PC-3 (cell line): ENCODE results near the gene UNC5B. TPM values are rescaled to one million over a fixed set of nuclear protein-coding genes. Genes with fewer than 3 reads are reported as not detected.

Source experiments
- ATAC-seq: fragments of 200-7000 bp; cut with Tn5 transposase; 2 replicates; pipeline ENCODE4 v1.9.1; 2020; ENCODE audit warnings: mild to moderate bottlenecking, moderate library complexity
- BruUV-seq: library from RNA; stranded (reverse); fragments of 400-500 nt; replicated peaks from 2 replicates; lab custom pipeline; 2021; lab: Mats Ljungman, UMichigan
- CTCF ChIA-PET: fragments of 300-600 bp; sonication (Branson Sonifier 250); formaldehyde crosslinking; loops from one replicate; lab custom pipeline; 2022; ENCODE audit warnings: antibody characterized with exemption; lab: Charles Lee
- POLR2A ChIA-PET: fragments of 300-600 bp; sonication (Branson Sonifier 250); formaldehyde crosslinking; loops from one replicate; lab custom pipeline; 2022; ENCODE audit warnings: antibody characterized with exemption; ENCODE audit not compliant: unreplicated experiment; lab: Charles Lee
- DNase-seq: peaks from one replicate; pipeline ENCODE4 v3.0.0-alpha.2; 2015
- H2AFZ ChIP-seq: fragments of 300-600 bp; sonication (generic); 2 replicates; pipeline ENCODE4 v1.6.0; 2016; ENCODE audit warnings: antibody characterized with exemption, low read length
- H3F3A ChIP-seq: fragments of 300-600 bp; sonication (generic); one replicate; pipeline ENCODE4 v1.6.0; 2017; ENCODE audit warnings: antibody characterized with exemption, low read length, control low read depth, mild to moderate bottlenecking; ENCODE audit not compliant: unreplicated experiment
- H3K27ac ChIP-seq: fragments of 300-600 bp; sonication (generic); 2 replicates; pipeline ENCODE4 v1.5.1; 2016; ENCODE audit warnings: mild to moderate bottlenecking, low read length
- H3K27me3 ChIP-seq: fragments of 300-600 bp; sonication (generic); 2 replicates; pipeline ENCODE4 v1.6.1; 2016; ENCODE audit warnings: low read length, mixed read lengths
- H3K36me3 ChIP-seq: fragments of 300-600 bp; sonication (generic); 2 replicates; pipeline ENCODE4 v1.6.1; 2016; ENCODE audit warnings: low read depth, mixed run types, low read length, mixed read lengths
- H3K4me1 ChIP-seq: fragments of 300-600 bp; sonication (generic); 2 replicates; pipeline ENCODE4 v1.5.1; 2016; ENCODE audit warnings: low read length; ENCODE audit not compliant: insufficient read depth
- H3K4me2 ChIP-seq: fragments of 300-600 bp; sonication (generic); 2 replicates; pipeline ENCODE4 v1.6.0; 2016; ENCODE audit warnings: low read length
- H3K4me3 ChIP-seq: fragments of 300-600 bp; sonication (generic); 2 replicates; pipeline ENCODE4 v1.5.1; 2016; ENCODE audit warnings: mild to moderate bottlenecking, low read length, mixed read lengths
- H3K79me2 ChIP-seq: fragments of 300-600 bp; sonication (generic); 2 replicates; pipeline ENCODE4 v1.6.1; 2017; ENCODE audit warnings: low read length, mixed read lengths
- H3K9ac ChIP-seq: fragments of 300-600 bp; sonication (generic); 2 replicates; pipeline ENCODE4 v1.6.0; 2016; ENCODE audit warnings: mild to moderate bottlenecking, low read length
- H3K9me2 ChIP-seq: fragments of 300-600 bp; sonication (generic); replicated peaks from 2 replicates; pipeline ENCODE4 v1.6.1; 2016; ENCODE audit warnings: mixed run types, low read length, mixed read lengths
- H3K9me3 ChIP-seq: fragments of 300-600 bp; sonication (generic); 2 replicates; pipeline ENCODE4 v1.6.1; 2016; ENCODE audit warnings: low read length, mixed read lengths
- H4K20me1 ChIP-seq: fragments of 300-600 bp; sonication (generic); 2 replicates; pipeline ENCODE4 v1.6.1; 2016; ENCODE audit warnings: low read length, mixed read lengths
- CTCF ChIP-seq: fragments of 300-600 bp; sonication (generic); conservative IDR thresholded peaks from 2 replicates; pipeline ENCODE4 v1.5.1; 2017; ENCODE audit warnings: antibody characterized with exemption, low read depth, mild to moderate bottlenecking, low read length
- EZH2 ChIP-seq: fragments of 300-600 bp; sonication (generic); IDR thresholded peaks from one replicate; pipeline ENCODE4 v1.6.1; 2017; ENCODE audit warnings: antibody characterized with exemption, mild to moderate bottlenecking, low read length; ENCODE audit not compliant: unreplicated experiment
- EZH2phosphoT487 ChIP-seq: fragments of 300-600 bp; sonication (generic); IDR thresholded peaks from 2 replicates; pipeline ENCODE4 v1.6.1; 2018; ENCODE audit warnings: mild to moderate bottlenecking, antibody characterized with exemption, low read length, borderline replicate concordance
- intact Hi-C: fragments of 100-400 bp; cut with micrococcal nuclease; formaldehyde crosslinking; loops from 2 replicates; pipeline ENCODE4 v1.9.0; 2023
- total RNA-seq: library from RNA; depleted of rRNA; stranded (reverse); fragments of >200 nt; gene quantifications from 2 replicates; pipeline ENCODE4 v1.2.3, GENCODE V29; 2014

UNC5B gene
- total RNA-seq, 1 experiment from 2014 or later: 0.26 TPM

DNA sequence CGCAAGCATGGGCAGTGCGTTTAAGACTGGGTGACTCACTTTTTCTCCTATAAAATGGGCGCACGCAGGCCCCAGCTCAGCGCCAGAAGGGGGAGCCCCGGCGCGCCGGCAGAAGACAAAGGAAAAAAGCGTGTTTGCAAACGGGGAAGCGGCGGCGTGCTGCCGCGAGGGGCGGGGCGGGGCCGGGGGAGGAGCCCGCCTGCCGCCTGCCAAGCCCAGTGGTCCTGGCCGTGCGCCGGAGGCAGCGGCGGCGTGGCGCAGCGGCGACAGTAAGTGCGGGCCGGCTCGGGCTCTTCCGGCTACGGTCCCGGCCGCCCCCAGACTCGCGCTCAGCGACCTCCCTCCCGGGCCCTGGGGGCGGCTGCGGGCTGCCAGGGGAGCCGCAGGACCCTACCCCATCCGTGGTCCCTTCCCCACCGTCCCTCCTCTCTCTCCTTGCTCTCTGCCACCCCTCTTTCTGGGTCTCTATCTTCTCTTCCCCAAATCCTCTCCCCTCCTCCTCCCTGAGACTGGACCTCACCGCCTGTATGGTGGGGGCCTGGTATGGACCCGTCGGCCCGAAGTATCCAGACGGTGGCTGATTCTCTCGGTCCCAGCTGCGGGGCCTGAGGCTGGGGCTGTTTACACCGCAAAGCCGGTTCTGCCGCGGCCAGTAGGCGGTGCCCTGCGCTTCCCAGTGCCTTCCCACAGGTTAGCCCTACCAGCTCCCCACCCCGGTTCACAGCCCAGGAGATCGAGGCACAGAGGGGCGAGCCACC, 106.9 kb downstream of the UNC5B start, which contains the start of gene SLC29A3:
TSS of gene SLC29A3 (plus strand) at position 218 of the 758 bp plus-strand sequence. CDS start at position 269, 51 bp downstream.
- DNase-seq: peak; percentile 79
- Histone ChIP-seq H3K9me2 (no peaks in the 10 kb centered on the region), H3K9ac (peak within 1 kb of the TSS; percentile 65), H3K4me1 (peaks cover 7% of the 10 kb centered on the region; the same call in 1 of the 2 replicates), H3K9me3 (no peaks in the 10 kb centered on the region), H4K20me1 (no peaks in the 10 kb centered on the region), H3K79me2 (no peaks in the 10 kb centered on the region), H3K4me3 (peak within 1 kb of the TSS; percentile 93), H3K27ac (no peak within 1 kb of the TSS), H3K4me2 (peak within 1 kb of the TSS; percentile 97), H3K36me3 (no peaks in the 10 kb centered on the region), H2AFZ (peak within 1 kb of the TSS; percentile 99), H3F3A (no peaks in the 10 kb centered on the region), H3K27me3 (no peaks in the 10 kb centered on the region)
- TF ChIP-seq CTCF (peak; percentile 64), EZH2 (no peak), EZH2phosphoT487 (no peak)
- CTCF ChIA-PET: interaction anchor here (0.5 to 1.4 kb wide), 10 partner anchors 18 to 387 kb away, joined by 3 to 9 read pairs (median 4); no protein-coding TSS in a partner anchor
- BruUV-seq: TSS peak; percentile 47
- intact Hi-C loops: loop anchor here (1.0 to 10.0 kb wide), 4 partner anchors 21 to 576 kb away; no protein-coding TSS in a partner anchor
- POLR2A ChIA-PET: interaction anchor here (1.1 kb wide), 1 partner anchor 58 kb away, joined by 3 read pairs; no protein-coding TSS in a partner anchor
- ATAC-seq: peak; percentile 93

GRCh38 chr10:71319800-71320392, 107.5 kb downstream of the UNC5B start:
- Histone ChIP-seq H2AFZ (peak overlapping the region; percentile 99), H3K36me3 (no peaks in the 10 kb centered on the region), H3K27ac (no peak overlapping the region), H3K4me2 (peak overlapping the region; percentile 97), H3K9me2 (no peaks in the 10 kb centered on the region), H3K79me2 (no peaks in the 10 kb centered on the region), H3F3A (no peaks in the 10 kb centered on the region), H3K4me3 (peak overlapping the region; percentile 93), H4K20me1 (no peaks in the 10 kb centered on the region), H3K27me3 (no peaks in the 10 kb centered on the region), H3K4me1 (peaks cover 7% of the 10 kb centered on the region; the same call in 1 of the 2 replicates), H3K9ac (peak overlapping the region; percentile 65), H3K9me3 (no peaks in the 10 kb centered on the region)
- CTCF ChIA-PET: interaction anchor here (0.5 to 1.4 kb wide), 4 partner anchors 14 to 176 kb away, joined by 3 to 4 read pairs (median 4); no protein-coding TSS in a partner anchor
- ATAC-seq (peak; percentile 33), DNase-seq (no peak)
- POLR2A ChIA-PET: no interaction called here
- no TSS peak for BruUV-seq
- no peak for TF ChIP-seq EZH2phosphoT487
- TF ChIP-seq EZH2: no peak
- intact Hi-C loops: loop anchor here (1.0 to 10.0 kb wide), 4 partner anchors 20 to 575 kb away; no protein-coding TSS in a partner anchor

DNA sequence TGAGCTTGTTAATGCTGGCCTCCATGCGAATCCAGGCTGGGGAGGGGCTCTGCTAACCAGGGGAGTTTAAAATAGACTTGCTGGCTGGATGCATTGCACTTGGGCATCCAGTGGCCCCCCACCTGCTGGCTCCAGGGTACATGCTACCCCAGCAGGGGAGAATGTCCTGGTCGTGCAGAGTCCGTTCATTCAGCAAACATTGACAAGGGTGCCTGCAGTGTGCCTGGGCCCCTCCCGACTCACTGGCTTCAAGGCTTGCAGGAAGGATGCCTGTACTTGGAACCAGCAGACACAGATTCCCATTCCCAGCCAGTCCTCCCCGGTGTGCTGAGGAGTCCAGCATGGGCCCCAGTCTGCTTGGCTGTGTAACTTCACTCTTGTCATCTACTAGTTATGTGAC, 108.2 kb downstream of the UNC5B start:
- CTCF ChIA-PET: interaction anchor here (0.7 to 1.4 kb wide), 3 partner anchors 13 to 541 kb away, joined by 4 to 8 read pairs (median 4); no protein-coding TSS in a partner anchor
- no peak for DNase-seq

More for the DNA sequence above, 108.2 kb downstream of the UNC5B start:
- H3K4me3 ChIP-seq: no peak overlapping the region; the same call in 1 of the 2 replicates
- no peaks in the 10 kb centered on the region for H4K20me1 ChIP-seq
- no peak for ATAC-seq
- intact Hi-C loops: no loop called here
- BruUV-seq: no TSS peak
- no peak for TF ChIP-seq EZH2phosphoT487
- no peak for TF ChIP-seq EZH2
- TF ChIP-seq CTCF: no peak
- no peaks in the 10 kb centered on the region for H3F3A ChIP-seq
- H3K4me1 ChIP-seq: peaks cover 7% of the 10 kb centered on the region; the same call in 1 of the 2 replicates
- no peak overlapping the region for H2AFZ ChIP-seq
- no peak overlapping the region for H3K4me2 ChIP-seq
- no peaks in the 10 kb centered on the region for H3K9me3 ChIP-seq
- no peaks in the 10 kb centered on the region for H3K79me2 ChIP-seq
- no peaks in the 10 kb centered on the region for H3K36me3 ChIP-seq
- H3K9me2 ChIP-seq: no peaks in the 10 kb centered on the region
- no peaks in the 10 kb centered on the region for H3K27me3 ChIP-seq
- no peak overlapping the region for H3K27ac ChIP-seq
- POLR2A ChIA-PET: no interaction called here
- no peak overlapping the region for H3K9ac ChIP-seq
